ENCODE data around the gene GPER1.
"Not testable (repeated sequence)": the region's sequence is repeated elsewhere in the genome, so short reads cannot be mapped to it uniquely, and the experiment has no call there.

GPER1 gene

GRCh38 chr7:1101563-1102431 lies 13.9 kb downstream of the GPER1 start:
- DNase-seq (ENCODE audit: low spot score), result no peak

DNA sequence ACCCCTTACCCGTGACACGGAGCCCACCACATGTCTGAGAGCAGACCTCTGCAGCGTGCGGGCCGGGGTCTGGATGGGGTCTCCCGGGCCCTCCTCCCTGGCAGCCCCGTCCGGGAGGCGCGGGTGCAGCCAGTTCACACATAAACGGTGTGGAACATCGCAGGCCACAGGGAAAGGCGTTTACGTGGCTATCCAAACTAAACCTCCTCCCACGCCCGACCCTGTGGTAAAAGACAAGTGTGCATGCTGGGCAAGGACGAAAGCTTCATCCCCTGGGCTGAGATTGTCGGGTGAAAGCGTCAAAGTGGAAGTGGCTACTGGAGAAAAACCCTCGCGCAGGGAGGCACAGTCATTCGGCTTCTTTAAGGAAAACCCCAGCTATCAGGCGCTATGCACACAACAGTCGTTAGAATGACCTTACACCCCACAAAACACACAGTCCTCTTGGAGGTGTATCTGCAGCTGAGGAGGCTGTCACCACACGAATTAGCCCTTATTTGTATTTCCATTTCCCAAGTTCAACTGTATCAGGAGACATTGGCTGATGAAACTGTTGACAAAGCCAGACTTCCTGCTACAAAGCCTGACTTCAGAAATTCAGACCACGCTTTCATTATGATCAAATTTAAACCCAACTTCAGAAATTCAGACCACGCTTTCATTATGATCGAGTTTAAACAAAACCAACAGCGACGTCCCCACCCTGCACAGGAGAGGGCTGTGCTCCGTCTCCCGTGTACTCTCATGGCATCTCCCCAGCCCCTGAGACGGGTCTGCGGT lies 15.3 kb downstream of the GPER1 start:
- no peak for DNase-seq (ENCODE audit: low spot score)

DNA sequence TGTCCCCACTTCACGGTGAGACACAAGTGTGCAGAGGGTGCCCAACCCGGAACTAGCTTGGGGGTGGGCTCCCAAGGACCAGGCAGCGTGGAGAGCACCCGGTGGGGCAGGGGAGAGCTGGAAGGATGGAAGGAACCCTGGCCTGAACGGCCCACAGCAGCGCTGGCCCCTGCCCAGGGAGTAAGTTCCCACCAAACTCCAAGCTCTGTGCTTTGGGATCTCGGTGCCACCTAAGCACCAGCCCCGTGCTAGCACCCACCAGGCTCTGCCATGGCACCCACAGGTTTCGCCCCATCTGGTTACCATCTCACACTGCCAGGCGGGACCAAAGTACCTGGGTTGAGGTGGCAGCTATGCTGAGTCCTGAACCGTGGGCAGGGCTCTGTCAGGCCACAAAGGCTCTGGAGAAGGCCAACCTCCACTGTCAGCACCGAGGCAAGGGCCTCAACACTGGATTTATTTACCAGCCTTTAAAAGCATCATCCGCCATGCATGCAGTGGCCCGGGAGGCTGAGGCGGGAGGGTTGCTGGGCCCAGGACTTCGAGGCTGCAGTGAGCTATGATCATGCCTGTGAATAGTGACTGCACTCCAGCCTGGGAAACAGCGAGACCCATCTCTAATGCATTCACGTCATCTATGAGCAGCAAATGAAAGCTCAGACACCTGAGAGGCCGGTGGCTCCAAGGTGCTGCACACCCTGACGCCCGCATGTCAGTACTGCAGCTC lies 16.0 kb downstream of the GPER1 start:
- DNase-seq (ENCODE audit: low spot score), result no peak

DNA sequence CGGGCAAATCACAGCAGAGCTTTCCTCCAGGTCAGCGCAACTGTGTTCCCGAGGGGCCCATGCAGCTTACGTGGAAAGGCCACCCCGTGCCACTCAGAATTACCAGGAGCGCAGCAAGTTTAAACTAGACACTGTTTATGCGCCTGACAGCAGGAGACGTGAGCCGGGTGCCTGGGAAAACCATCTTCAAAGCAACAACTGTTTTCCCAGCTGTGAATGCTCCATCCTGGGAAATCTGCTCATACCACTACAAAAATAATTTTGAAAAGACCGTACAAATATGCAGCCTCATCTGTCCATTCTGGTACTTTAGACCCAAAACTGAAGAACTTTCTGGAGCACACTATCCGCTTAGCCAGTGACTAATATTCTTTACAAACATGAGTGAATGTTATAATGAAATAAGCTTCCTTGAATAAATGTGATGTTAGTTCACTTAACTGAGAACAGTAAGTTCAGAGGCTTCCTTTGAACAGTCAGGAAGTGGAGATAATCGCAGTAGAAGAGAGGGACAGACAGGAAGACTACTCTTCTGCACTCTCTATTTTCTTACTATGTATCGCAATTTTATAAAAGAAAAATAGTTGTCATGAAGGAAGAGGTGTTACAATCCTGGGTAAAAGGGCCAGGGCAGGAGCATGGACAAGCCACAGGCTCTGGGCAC lies 16.7 kb downstream of the GPER1 start:
- DNase-seq (ENCODE audit: low spot score), result no peak

DNA sequence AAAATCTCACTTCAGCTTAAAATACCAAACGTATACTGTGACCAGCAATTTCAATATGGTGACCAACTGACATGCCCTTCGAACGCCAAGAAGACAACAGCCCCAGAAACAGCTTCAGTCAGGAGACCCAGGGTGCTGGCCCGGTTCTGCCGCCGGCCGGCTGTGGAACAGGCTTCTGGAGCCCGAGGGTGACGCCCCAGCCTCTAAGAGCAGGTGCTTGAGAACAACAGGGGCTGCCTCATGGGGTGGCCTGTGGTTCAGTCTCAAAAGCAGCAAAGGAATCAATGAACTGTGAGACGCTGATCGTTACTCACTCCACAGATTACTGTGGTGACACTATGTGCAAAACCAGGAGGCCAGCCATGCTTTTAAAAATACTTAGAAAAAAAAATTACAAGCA lies 17.3 kb downstream of the GPER1 start:
- DNase-seq (ENCODE audit: low spot score), result no peak

- no peak for DNase-seq (ENCODE audit: low spot score)
Measured at GRCh38 chr7:1106063-1106792, 18.3 kb downstream of the GPER1 start.

DNA sequence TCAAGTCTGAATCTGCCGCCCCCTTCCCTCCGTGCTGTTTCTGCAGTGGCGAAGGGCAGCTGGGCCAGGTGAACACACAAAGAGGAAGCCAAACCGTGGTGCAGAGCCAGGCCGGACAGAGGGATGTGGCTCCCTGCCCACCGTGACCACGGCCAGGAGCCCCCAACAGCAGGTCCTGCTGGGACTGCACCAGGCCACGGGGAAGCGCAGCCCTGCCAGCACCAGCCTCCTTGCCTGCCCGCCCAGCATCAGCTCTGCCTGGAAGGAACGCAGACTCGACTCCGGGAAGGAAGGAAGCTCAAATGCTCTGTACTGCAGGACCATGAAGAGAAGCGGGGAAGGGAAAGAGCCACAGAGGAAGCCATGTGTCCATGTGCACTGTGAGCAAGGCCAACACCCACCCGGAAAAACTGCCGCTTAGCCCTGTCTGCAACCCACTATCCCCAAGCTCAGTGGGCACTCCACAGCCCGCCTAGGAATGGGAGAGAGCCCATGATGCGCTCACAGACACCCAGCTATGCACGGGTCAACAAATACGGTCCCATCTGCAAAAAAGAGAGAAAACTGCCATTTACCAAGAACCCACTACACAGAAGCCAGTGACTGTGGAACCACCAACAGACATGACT lies 19.0 kb downstream of the GPER1 start:
- DNase-seq (ENCODE audit: low spot score), result no peak

- DNase-seq (ENCODE audit: low spot score), result no peak
Measured at GRCh38 chr7:1108264-1108920, 20.5 kb downstream of the GPER1 start.

DNA sequence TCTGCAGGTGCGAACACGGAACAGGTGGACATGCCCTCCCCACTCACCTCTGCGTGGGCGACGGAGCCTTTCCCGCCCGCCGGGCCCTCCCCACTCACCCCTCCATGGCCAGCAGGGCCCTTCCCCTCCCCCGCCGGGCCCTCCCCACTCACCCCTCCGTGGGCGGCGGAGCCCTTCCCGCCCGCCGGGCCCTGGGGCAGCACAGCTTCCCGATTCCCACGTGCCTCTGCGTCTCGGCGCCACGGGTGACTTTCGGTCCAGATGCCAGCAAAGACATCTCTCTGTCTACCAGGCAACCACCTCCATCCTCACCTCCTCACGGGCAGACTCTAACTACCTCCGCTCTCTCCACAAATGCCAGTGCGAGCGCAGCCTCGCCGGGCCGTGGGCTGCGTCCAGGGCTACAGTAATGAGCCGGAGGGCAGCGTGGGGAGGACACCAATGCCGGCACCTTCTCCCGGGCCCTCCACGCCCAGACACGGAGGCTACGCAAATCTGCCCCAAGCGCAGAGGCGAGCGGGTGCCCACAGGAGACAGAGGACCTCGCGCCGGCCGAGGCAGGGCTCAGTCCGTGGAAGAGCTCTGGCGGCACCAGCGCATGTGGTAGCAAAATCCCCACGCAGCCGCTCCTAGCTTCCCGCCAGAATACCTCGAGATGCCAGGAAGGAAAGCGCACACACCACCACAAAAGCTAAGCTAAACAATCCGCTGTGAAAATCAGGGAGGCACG lies 21.8 kb downstream of the GPER1 start:
- DNase-seq (ENCODE audit: low spot score), result no peak

GRCh38 chr7:1110358-1110757 lies 22.4 kb downstream of the GPER1 start:
- no peak for DNase-seq (ENCODE audit: low spot score)

- DNase-seq (ENCODE audit: low spot score), result no peak
Measured at GRCh38 chr7:1111156-1111555, 23.2 kb downstream of the GPER1 start.

DNA sequence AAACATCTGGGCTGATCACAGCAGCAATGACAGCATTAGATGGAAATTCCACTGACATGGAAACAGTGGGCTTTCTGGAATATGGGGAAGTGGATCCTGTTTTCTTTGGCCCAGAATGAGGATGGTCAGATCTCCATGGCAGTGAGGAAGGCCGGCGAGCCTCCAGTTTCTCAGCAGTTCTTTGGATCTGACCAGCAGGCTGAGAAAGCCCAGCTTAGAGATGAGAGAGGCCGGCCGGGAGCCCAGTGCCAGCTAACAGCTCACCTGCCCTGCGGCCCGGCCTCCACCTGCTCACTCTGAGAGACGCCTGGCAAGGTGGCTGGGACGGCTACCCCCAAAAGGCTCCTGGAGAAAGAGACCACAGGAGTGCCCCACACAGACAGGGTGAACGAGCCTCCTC lies 24.2 kb downstream of the GPER1 start:
- no peak for DNase-seq (ENCODE audit: low spot score)

- DNase-seq (ENCODE audit: low spot score), result no peak
Measured at GRCh38 chr7:1112625-1113547, 25.0 kb downstream of the GPER1 start.

DNA sequence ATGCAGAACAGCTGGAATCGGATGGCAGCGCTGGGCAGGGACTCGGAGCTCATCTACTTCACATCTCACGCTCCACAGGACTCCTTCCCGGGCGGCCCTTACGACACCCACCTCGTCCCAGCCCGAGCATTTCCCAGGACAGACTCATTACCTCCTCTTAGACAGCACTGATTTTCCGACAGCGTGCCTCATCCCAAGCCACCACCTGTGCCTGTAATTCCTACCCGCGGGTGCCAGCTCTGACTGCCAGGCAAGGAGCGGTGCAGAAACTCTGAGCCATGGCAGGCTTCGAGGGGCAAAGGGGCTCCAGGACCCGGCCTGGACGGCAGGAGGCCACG lies 25.6 kb downstream of the GPER1 start:
- no peak for DNase-seq (ENCODE audit: low spot score)

DNA sequence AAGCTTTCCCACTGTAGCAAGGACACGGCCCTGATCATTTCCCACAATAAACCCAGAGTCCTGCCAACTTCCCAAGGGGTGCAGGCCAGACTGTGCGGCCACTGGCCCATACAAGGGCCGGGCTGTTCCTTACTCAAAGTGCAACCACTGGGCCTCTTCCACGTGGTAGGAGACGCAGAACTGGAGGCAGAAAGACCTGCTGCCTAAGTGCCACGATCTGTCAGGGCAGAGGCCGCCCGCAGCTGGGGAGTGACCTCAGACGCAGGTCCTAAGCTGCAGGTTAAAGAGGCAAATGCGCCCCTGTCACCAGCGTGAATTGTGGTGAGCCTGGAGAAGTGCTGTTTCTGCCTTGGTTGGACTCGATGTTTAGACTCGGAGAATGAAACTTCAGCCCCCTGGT lies 26.2 kb downstream of the GPER1 start:
- no peak for DNase-seq (ENCODE audit: low spot score)

GRCh38 chr7:1114505-1114904 lies 26.6 kb downstream of the GPER1 start:
- DNase-seq (ENCODE audit: low spot score), result no peak

DNA sequence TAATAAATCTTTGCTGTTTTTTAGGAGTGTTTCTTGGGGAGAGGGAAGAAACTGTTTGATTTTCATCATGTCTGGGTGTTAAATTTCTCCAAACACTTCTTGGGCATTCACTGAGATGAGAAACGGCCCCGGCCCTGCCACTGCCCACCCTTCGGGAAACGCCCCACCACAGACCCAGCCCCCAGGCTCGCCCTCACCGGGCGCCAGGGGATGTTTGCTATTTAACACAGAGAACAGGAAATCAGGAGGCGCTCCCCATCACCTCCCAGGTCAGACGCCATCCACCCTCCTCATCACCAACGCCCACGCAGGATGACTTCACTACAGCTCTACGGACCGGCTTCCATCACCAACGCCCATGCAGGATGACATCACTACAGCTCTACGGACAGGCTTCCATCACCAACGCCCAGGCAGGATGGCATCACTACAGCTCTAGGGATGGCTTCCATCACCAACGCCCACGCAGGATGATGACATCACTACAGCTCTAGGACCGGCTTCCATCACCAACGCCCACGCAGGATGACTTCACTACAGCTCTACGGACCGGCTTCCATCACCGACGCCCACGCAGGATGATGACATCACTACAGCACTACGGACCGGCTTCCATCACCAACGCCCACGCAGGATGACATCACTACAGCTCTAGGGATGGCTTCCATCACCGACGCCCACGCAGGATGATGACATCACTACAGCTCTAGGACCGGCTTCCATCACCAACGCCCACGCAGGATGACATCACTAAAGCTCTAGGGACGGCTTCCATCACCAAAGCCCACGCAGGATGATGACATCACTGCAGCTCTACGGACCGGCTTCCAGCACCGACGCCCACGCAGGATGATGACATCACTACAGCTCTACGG lies 27.5 kb downstream of the GPER1 start:
- DNase-seq (ENCODE audit: low spot score), result not testable (repeated sequence)

Measured in SK-N-DZ (cell line).